ENCODE results near the gene AHCTF1.

The AHCTF1 gene

GRCh38 chr1:246931549-246932365 is at the start of gene AHCTF1:
Gene AHCTF1, minus strand, starts transcription at chr1:246931948. Its CDS starts 13,578 bp downstream, at chr1:246918370.
- DNase-seq (ENCODE audit: low read depth): peak; percentile 97

GRCh38 chr1:246978785-246979184 is 47.0 kb upstream of the AHCTF1 start:
- no peak for DNase-seq (ENCODE audit: low read depth)

GRCh38 chr1:246978281-246978680 is 46.5 kb upstream of the AHCTF1 start:
- DNase-seq (ENCODE audit: low read depth): no peak

GRCh38 chr1:246971969-246972368 is 40.2 kb upstream of the AHCTF1 start:
- no peak for DNase-seq (ENCODE audit: low read depth)

GRCh38 chr1:246971090-246971721 is 39.5 kb upstream of the AHCTF1 start:
- DNase-seq (ENCODE audit: low read depth): no peak

- no peak for DNase-seq (ENCODE audit: low read depth)
Measured at GRCh38 chr1:246969621-246970020, 37.9 kb upstream of the AHCTF1 start.

GRCh38 chr1:246966502-246966901 is 34.8 kb upstream of the AHCTF1 start:
- DNase-seq (ENCODE audit: low read depth): no peak

- DNase-seq (ENCODE audit: low read depth): no peak
Measured at GRCh38 chr1:246959944-246960693, 28.4 kb upstream of the AHCTF1 start.

GRCh38 chr1:246954126-246954525 is 22.4 kb upstream of the AHCTF1 start:
- no peak for DNase-seq (ENCODE audit: low read depth)

GRCh38 chr1:246951413-246951812 is 19.7 kb upstream of the AHCTF1 start:
- DNase-seq (ENCODE audit: low read depth): no peak

- no peak for DNase-seq (ENCODE audit: low read depth)
Measured at GRCh38 chr1:246949956-246950355, 18.2 kb upstream of the AHCTF1 start.

GRCh38 chr1:246947255-246947654 is 15.5 kb upstream of the AHCTF1 start:
- no peak for DNase-seq (ENCODE audit: low read depth)

- DNase-seq (ENCODE audit: low read depth): no peak
Measured at GRCh38 chr1:246946366-246946765, 14.6 kb upstream of the AHCTF1 start.

GRCh38 chr1:246934765-246935164 is 3.0 kb upstream of the AHCTF1 start:
- no peak for DNase-seq (ENCODE audit: low read depth)

- no peak for DNase-seq (ENCODE audit: low read depth)
Measured at GRCh38 chr1:246933893-246934292, 2.1 kb upstream of the AHCTF1 start.

GRCh38 chr1:246932366-246932700 is 585 bp upstream of the AHCTF1 start:
- DNase-seq (ENCODE audit: low read depth): no peak

- DNase-seq (ENCODE audit: low read depth): peak; percentile 27
Measured at GRCh38 chr1:246930830-246931548, 759 bp downstream of the AHCTF1 start.

GRCh38 chr1:246925997-246926626 is 5.6 kb downstream of the AHCTF1 start:
- DNase-seq (ENCODE audit: low read depth): no peak

- no peak for DNase-seq (ENCODE audit: low read depth)
Measured at GRCh38 chr1:246923900-246924299, 7.8 kb downstream of the AHCTF1 start.

- no peak for DNase-seq (ENCODE audit: low read depth)
Measured at GRCh38 chr1:246923482-246923881, 8.3 kb downstream of the AHCTF1 start.

GRCh38 chr1:246921481-246921880 is 10.3 kb downstream of the AHCTF1 start:
- DNase-seq (ENCODE audit: low read depth): no peak

GRCh38 chr1:246919902-246920301 is 11.8 kb downstream of the AHCTF1 start:
- DNase-seq (ENCODE audit: low read depth): no peak

All from GM04504 (cell line).